CD4-positive, alpha-beta T cell (primary cell): Measurements from ENCODE around the gene ZNF519. TPM values are rescaled to one million over a fixed set of nuclear protein-coding genes. Genes with fewer than 3 reads are reported as not detected.
"Not testable (repeated sequence)": the region's sequence is repeated elsewhere in the genome, so short reads cannot be mapped to it uniquely, and the experiment has no call there.

Experiments used
- ATAC-seq: fragments of 200-7000 bp; cut with Tn5 transposase; one replicate; pipeline ENCODE4 v1.10.0; 2022; ENCODE audit warnings: mild to moderate bottlenecking; ENCODE audit not compliant: poor library complexity
- CTCF ChIA-PET: fragments of 350-600 bp; sonication (Branson Sonifier 250); formaldehyde crosslinking; loops from one replicate; lab custom pipeline; 2021; ENCODE audit warnings: antibody characterized with exemption, inconsistent platforms; lab: Charles Lee
- POLR2A ChIA-PET: fragments of 350-600 bp; sonication (Branson Sonifier 250); formaldehyde crosslinking; loops from one replicate; lab custom pipeline; 2021; ENCODE audit warnings: antibody characterized with exemption, inconsistent platforms; lab: Charles Lee
- DNase-seq, 14 experiments: peaks; one replicate each; pipeline ENCODE4 v3.0.0-alpha.2; 2013 to 2020; ENCODE audit warnings: mixed read lengths in 2 of 14
- H3K27ac ChIP-seq, 2 donors: one replicate each; pipeline versions ENCODE4 v1.5.1 to v1.7.0; 2013; ENCODE audit warnings: low read length in 2 of 2, low read depth in 1 of 2, mild to moderate bottlenecking in 1 of 2
- H3K27me3 ChIP-seq, 2 experiments: 1 replicate in 1 of 2; 2 replicates in 1 of 2; pipeline versions ENCODE4 v1.6.1 to v1.7.0; 2013; ENCODE audit warnings: low read length in 2 of 2, control low read depth in 1 of 2, mild to moderate bottlenecking in 1 of 2, moderate library complexity in 1 of 2; ENCODE audit not compliant: insufficient read depth in 2 of 2, control insufficient read depth in 1 of 2
- H3K36me3 ChIP-seq: one replicate; pipeline ENCODE4 v1.6.1; 2013; ENCODE audit warnings: low read length, control low read depth; ENCODE audit not compliant: insufficient read depth
- H3K4me1 ChIP-seq: one replicate; pipeline ENCODE4 v1.6.1; 2013; ENCODE audit warnings: low read length, control low read depth; ENCODE audit not compliant: insufficient read depth
- H3K4me3 ChIP-seq: one replicate; pipeline ENCODE4 v1.5.1; 2013; ENCODE audit warnings: mild to moderate bottlenecking, low read length, moderate library complexity
- H3K9me3 ChIP-seq, 2 experiments: 1 replicate in 1 of 2; 2 replicates in 1 of 2; pipeline versions ENCODE4 v1.6.1 to v1.7.0; 2013; ENCODE audit warnings: low read length in 2 of 2, mild to moderate bottlenecking in 2 of 2, control low read depth in 1 of 2, moderate library complexity in 1 of 2; ENCODE audit not compliant: control insufficient read depth in 1 of 2, insufficient read depth in 1 of 2
- H3K27ac Mint-ChIP-seq: one replicate; pipeline ENCODE4 v1.8.0; 2020; ENCODE audit warnings: mixed read lengths
- H3K27me3 Mint-ChIP-seq: one replicate; pipeline ENCODE4 v1.8.0; 2021; ENCODE audit warnings: mixed read lengths
- H3K36me3 Mint-ChIP-seq: one replicate; pipeline ENCODE4 v1.8.0; 2021; ENCODE audit warnings: low read depth, mixed read lengths
- H3K4me1 Mint-ChIP-seq: one replicate; pipeline ENCODE4 v1.8.0; 2021; ENCODE audit warnings: low read depth, mixed read lengths
- H3K4me3 Mint-ChIP-seq: one replicate; pipeline ENCODE4 v1.8.0; 2020; ENCODE audit warnings: mild to moderate bottlenecking, mixed read lengths
- H3K9me3 Mint-ChIP-seq: one replicate; pipeline ENCODE4 v1.8.0; 2020; ENCODE audit warnings: mixed read lengths
- CTCF ChIP-seq: fragments of 200-600 bp; IDR thresholded peaks from one replicate; pipeline ENCODE4 v1.8.0; 2022; ENCODE audit warnings: antibody characterized with exemption, mild to moderate bottlenecking
- intact Hi-C, 2 experiments: fragments of 100-400 bp; cut with DNase I in 1 of 2; cut with micrococcal nuclease in 1 of 2; formaldehyde crosslinking; loops; one replicate each; pipeline versions ENCODE4 v1.15.1 to v1.9.0; 2023 to 2025; cut with DNase I, micrococcal nuclease
- total RNA-seq, 174 experiments: library from RNA in 2 of 174; stranded (reverse) in 2 of 174; gene quantifications; one replicate each; pipeline ENCODE4 v1.2.3 and lab custom pipeline; 2021 to 2026

Gene ZNF519
- total RNA-seq, 2 experiments from 2014 or later: 8.3 to 10.4 TPM

- DNase-seq: peak in 4 of 14 experiments; percentile 7 to 33 (median 14)
- Histone ChIP-seq H3K4me1 (peaks cover 9% of the 10 kb centered on the region), H3K27ac (no peak overlapping the region), H3K4me3 (no peak overlapping the region), H3K36me3 (no peaks in the 10 kb centered on the region), H3K27me3 (no peaks in the 10 kb centered on the region), H3K9me3 (no peaks in the 10 kb centered on the region)
- peaks cover 8% of the 10 kb centered on the region for H3K4me1 Mint-ChIP-seq
- ATAC-seq: no peak
- ChIA-PET POLR2A (no interaction called here), CTCF (no interaction called here)
- no peak overlapping the region for H3K4me3 Mint-ChIP-seq
- no peak for TF ChIP-seq CTCF
- H3K9me3 Mint-ChIP-seq: no peaks in the 10 kb centered on the region
- intact Hi-C loops: no loop called here
- H3K36me3 Mint-ChIP-seq: peaks cover 4% of the 10 kb centered on the region
- no peaks in the 10 kb centered on the region for H3K27me3 Mint-ChIP-seq
- no peak overlapping the region for H3K27ac Mint-ChIP-seq
Observed at GRCh38 chr18:14174706-14175085, 42.5 kb upstream of the ZNF519 start.

GRCh38 chr18:14174002-14174705, 41.9 kb upstream of the ZNF519 start:
- H3K36me3 Mint-ChIP-seq, H3K27ac Mint-ChIP-seq, H3K4me3 ChIP-seq, POLR2A ChIA-PET, ATAC-seq, H3K27me3 ChIP-seq, CTCF ChIA-PET, H3K4me3 Mint-ChIP-seq, H3K4me1 Mint-ChIP-seq, H3K36me3 ChIP-seq, H3K27ac ChIP-seq, H3K9me3 Mint-ChIP-seq, H3K4me1 ChIP-seq, H3K9me3 ChIP-seq, H3K27me3 Mint-ChIP-seq, intact Hi-C loops: not testable (repeated sequence)
- DNase-seq: peak in 1 of 14 experiments; percentile 7

- ATAC-seq, H3K9me3 ChIP-seq, H3K4me3 Mint-ChIP-seq, H3K4me3 ChIP-seq, H3K27ac Mint-ChIP-seq, H3K27ac ChIP-seq, H3K27me3 ChIP-seq, H3K4me1 ChIP-seq, H3K4me1 Mint-ChIP-seq, H3K9me3 Mint-ChIP-seq, intact Hi-C loops, H3K36me3 Mint-ChIP-seq, CTCF ChIA-PET, POLR2A ChIA-PET, H3K36me3 ChIP-seq, H3K27me3 Mint-ChIP-seq: not testable (repeated sequence)
- DNase-seq: peak in 1 of 14 experiments; percentile 4
Observed at GRCh38 chr18:14173116-14173951, 41.1 kb upstream of the ZNF519 start.

GRCh38 chr18:14172142-14173115, 40.2 kb upstream of the ZNF519 start:
- intact Hi-C loops, H3K9me3 ChIP-seq, H3K36me3 Mint-ChIP-seq, CTCF ChIA-PET, H3K27ac Mint-ChIP-seq, H3K27ac ChIP-seq, POLR2A ChIA-PET, H3K27me3 ChIP-seq, H3K9me3 Mint-ChIP-seq, ATAC-seq, H3K36me3 ChIP-seq, H3K4me1 Mint-ChIP-seq, H3K4me3 Mint-ChIP-seq, H3K27me3 Mint-ChIP-seq, H3K4me3 ChIP-seq, H3K4me1 ChIP-seq: not testable (repeated sequence)
- peak in 1 of 14 experiments; percentile 4 for DNase-seq

GRCh38 chr18:14171301-14172141, 39.3 kb upstream of the ZNF519 start:
- DNase-seq, H3K4me1 ChIP-seq, H3K36me3 Mint-ChIP-seq, H3K9me3 ChIP-seq, CTCF ChIA-PET, H3K27ac Mint-ChIP-seq, H3K4me1 Mint-ChIP-seq, H3K27me3 Mint-ChIP-seq, POLR2A ChIA-PET, H3K27ac ChIP-seq, H3K4me3 ChIP-seq, intact Hi-C loops, H3K27me3 ChIP-seq, H3K36me3 ChIP-seq, H3K9me3 Mint-ChIP-seq, H3K4me3 Mint-ChIP-seq, ATAC-seq: not testable (repeated sequence)
